GM19238 (cell line): ENCODE results near the gene ZBTB32.

Source experiments
- DNase-seq: peaks from one replicate; pipeline ENCODE4 v3.0.0; 2011; ENCODE audit warnings: low spot score; ENCODE audit not compliant: insufficient read length

ZBTB32 gene

DNA sequence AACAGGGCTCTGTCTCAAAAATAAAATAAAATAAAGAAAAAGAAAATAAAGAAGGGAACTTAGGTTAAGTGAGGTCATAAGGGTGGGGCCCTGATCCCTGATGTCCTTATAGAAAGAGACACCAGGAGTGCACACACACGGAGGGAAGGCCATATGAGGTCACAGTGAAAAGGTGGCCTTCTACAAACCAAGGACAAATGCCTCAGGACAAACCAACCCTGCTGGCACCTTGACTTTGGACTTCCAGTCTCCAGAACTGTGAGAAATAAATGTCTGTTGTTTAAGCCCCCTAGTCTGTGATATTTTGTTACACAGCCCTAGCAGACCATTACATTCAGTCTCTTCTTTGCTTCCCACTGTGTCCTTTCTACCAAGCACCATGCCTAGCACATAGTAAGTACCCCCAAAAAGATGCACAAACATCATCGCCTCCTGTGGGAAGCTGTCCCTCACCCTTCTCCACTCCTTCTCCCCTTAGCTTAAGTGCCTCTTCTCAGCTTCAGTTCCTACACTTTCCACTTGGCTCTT lies 8.4 kb upstream of the ZBTB32 start:
- DNase-seq = no peak

DNA sequence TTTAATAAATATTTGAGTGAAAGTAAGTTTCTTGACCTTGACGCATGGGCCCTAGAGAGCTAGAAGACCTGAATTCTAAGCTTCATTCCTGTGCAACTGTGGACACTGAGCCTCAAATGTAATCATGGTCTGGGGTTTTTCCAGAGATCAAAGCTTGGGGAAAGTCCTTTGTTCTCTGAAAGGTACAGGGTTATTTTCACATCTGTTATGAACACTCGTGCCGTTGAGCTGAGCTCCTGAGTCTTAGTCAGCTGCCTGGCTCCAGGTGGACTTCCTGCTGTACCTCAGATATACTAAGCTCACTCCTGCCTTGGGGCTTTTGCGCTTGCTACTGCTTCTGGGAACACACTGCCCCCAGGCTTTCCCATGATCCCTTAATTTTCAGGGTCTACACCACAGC lies 7.5 kb upstream of the ZBTB32 start:
- no peak for DNase-seq

DNA sequence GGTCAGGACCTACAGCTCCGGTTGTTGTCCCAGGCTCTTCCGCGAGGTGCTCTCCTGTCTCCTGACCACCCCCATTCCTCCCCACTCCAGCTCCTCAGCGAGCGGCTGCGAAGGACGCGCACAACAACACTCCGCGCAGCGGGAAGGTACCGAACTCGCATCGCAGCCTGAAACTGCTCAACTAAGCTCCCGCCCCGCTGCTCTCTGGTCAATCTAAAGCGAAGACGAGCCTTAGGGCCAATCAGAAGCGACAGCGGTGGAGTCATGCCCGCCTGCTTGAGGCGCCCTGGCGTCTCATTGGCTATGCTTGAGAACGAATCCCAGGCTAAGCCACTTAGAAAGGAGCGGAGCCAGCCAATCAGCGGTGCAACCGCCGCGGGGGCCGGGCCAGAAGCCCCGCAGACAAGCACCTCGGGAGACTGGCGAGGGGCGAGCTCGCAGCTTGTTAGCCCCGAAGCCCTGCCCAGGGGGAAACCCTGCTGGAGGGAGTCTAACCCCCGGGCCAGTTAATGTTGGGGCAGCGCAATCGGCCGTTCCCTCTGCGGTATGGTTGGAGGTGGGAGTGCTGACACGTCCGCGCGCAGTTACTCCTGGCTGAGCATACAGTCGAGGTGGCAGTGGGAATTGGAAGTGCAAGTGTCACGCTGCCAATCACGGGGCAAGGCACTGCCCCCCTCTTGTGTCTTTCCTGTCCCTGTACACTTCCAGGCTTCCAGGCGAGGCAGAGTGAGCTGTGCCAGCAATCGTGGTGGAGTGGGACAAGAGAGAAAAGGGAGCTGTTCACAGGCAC lies 1.9 kb upstream of the ZBTB32 start:
- peak; percentile 88 for DNase-seq

DNA sequence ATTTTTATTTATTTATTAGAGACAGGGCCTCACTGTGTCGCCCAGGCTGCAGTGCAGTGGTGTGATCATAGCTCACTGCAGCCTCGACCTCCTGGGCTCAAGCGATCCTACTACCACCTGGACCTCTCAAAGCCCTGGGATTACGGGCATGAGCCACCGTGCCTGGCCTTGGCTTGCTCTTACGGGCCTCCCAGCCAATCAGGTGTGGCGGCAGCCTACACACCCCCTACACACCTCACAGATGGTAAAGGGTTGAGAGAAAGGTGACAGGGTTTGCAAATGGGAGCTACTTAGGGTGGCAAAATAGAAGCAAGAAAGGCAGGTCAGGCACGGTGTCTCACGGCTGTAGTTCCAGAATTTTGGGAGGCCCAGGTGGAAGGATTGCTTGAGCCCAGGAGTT lies 1.0 kb upstream of the ZBTB32 start:
- DNase-seq = no peak

DNA sequence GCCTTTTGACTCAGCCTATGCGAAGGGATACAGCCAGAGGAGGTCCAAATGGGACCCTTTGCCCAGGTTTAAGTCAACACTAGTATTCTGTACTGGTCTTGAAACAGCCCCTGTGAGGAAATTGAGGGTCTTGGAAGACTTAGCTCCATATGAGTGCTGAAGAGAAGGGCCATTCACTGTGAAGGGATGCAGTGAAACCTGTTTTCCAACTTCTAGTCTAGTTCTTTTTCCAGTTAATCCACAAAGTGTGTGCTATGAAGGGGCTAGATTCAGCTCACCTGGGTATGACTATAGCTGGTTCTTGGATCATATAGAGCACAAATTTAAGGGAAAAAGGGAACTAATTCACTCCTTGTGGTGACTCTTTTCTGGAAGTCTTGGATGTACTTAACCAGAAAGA lies 4.0 kb downstream of the ZBTB32 start:
- no peak for DNase-seq

DNA sequence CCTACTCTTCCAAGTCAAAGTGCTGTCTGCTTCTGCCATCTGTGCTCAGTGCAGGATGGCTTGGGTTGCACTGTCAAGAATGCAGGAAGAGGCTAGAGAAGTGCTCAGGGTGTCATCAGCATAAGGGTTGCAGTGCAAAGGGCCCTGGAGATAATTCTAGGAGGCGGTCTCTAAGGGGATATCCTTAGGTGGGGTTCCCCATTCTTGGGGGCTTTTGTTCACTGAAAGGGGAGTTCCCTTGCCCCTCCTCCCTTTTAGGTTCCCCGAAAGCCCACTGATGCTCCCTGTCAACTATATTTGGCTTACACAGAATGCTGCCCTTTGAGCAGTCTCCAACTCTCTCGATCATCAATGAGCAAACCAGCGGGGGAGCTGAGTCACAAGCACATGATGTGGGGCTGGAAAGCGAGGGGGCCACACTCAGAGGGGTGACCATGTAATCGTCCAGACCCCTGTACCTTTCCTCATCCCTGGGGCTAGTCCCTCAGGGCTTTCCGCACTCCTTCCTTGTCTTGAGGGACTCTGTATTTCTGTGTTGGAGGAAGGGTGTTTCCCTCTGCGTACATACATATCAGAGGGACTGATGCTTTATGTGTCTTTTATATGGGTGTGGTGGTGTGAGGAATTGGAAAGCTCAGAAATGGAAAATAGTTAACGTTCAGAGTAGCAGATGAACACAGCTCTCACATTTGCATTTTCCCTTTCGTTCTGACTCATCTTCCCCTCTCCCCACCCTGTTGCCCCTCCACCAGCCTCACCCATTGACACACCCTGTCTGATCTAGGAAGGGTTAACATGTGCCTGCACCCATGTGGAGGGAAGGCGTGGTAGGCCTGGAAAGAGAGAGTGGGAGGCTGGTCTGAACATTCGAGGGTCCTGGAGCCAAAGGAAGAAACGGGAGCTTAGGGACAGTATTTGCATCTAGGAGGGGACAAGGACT lies 6.7 kb downstream of the ZBTB32 start:
- peak; percentile 60 for DNase-seq

DNA sequence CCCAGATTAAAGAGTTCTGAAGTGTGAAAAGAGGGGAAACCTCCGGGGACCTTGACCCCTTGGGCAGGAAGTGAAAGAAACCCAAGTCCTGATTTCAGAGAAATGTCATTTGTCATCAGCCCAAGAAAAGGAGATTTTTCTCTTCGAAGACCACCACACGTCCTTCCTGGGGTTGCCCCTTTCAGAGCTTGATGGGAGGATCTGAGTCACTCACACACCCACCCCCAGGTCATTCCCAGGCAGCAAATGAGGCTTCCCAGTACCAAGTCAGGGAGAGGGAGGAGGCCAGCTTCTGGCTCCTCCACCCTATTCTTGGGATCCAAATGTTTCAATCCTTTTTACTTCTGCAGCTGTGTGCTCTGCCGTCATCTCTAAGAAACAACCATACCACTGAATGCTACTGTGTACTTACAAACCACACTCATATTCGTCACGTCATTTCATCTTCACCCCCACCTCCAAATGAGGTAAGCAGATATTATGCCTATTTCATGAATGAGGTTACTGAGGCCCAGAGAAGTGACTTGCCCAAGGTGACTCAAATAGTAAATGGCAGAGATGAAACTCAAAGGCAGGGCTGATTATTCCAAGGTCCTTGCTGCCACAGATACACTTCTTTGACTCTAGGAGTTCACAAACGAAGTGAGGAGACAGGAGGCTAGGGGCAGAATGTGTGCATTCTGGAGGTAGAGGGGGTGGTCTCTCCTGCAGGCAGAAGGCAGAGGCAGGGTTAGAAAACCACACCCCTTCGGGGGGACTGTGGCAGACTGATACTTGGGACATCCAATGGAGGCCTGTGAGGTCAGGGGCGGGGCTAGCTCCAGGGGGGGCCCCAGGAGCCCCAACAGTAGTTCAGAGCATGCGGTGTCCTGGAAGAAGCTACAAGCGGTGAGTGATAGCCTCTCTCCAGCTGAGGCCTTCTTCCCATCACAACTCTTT lies 8.5 kb downstream of the ZBTB32 start:
- DNase-seq = peak; percentile 58

DNA sequence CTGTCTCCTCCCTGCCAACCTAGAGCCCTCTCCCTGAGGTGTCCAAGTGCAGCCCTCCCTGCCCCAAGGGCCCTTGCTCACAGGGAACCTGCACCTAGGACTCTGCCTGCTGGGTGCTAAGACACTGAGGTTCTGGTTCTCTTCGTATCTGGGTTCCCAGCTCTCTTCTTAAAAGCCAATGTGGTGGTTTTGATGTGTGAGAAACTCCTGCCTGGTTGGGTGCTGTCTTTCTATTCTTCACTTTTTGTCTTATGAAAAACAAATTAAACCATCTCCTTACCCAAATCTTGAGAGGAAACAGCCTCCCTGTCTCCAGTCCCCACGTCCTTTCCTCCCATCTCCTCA lies 9.1 kb downstream of the ZBTB32 start:
- DNase-seq = no peak

DNA sequence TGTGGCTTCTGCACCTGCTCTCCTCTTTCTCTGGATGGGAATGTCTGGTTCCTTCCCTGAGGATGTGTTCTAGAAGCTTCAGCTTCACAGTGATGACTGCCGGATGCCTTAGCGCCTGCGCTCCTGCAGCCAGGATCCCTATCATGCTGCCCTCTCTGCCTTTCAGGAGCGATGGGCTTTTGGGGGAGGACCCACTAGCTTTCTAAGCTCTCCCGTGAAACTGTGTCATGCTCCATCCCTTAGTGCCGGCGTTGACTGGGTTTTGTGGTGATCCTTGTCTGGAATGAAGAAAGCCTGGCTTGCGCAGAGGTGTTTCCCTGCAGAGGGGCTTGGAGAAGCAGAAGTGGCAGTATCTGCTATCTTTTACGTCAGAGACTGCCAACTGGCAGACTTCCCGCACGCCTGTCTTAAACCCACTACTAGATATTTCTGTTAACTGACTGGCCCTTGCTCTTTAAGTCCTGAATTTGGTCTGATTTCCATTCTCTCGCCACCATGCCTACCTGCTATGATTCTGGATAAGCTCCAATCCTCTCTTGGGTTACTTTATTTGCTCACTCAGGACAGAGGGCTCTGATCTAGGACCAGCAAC lies 9.6 kb downstream of the ZBTB32 start:
- no peak for DNase-seq

DNA sequence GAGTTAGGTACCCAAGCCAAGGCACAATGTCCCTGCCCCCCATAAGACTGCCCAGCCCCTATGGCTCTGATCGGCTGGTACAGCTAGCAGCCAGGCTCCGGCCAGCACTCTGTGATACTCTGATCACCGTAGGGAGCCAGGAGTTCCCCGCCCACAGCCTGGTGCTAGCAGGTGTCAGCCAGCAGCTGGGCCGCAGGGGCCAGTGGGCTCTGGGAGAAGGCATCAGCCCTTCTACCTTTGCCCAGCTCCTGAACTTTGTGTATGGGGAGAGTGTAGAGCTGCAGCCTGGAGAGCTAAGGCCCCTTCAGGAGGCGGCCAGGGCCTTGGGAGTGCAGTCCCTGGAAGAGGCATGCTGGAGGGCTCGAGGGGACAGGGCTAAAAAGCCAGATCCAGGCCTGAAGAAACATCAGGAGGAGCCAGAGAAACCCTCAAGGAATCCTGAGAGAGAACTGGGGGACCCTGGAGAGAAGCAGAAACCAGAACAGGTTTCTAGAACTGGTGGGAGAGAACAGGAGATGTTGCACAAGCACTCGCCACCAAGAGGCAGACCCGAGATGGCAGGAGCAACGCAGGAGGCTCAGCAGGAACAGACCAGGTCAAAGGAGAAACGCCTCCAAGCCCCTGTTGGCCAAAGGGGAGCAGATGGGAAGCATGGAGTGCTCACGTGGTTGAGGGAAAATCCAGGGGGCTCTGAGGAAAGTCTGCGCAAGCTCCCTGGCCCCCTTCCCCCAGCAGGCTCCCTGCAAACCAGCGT lies 10.4 kb downstream of the ZBTB32 start:
- no peak for DNase-seq

DNA sequence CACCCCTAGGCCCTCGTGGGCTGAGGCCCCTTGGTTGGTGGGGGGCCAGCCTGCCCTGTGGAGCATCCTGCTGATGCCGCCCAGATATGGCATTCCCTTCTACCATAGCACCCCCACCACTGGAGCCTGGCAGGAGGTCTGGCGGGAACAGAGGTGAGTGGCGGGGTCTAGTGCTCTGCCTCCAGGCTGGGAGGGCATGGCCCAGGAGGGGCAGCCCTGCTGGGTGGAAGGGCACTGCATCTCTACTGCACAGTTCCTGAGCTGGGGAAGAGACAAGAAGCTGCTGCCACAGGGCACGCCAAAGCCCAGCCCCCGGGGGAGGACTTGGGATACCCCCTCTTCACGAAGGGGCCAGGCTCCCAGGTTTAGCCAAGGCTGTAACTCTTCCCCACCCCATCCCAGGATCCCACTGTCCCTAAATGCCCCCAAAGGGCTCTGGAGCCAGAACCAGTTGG lies 11.0 kb downstream of the ZBTB32 start:
- DNase-seq = no peak

DNA sequence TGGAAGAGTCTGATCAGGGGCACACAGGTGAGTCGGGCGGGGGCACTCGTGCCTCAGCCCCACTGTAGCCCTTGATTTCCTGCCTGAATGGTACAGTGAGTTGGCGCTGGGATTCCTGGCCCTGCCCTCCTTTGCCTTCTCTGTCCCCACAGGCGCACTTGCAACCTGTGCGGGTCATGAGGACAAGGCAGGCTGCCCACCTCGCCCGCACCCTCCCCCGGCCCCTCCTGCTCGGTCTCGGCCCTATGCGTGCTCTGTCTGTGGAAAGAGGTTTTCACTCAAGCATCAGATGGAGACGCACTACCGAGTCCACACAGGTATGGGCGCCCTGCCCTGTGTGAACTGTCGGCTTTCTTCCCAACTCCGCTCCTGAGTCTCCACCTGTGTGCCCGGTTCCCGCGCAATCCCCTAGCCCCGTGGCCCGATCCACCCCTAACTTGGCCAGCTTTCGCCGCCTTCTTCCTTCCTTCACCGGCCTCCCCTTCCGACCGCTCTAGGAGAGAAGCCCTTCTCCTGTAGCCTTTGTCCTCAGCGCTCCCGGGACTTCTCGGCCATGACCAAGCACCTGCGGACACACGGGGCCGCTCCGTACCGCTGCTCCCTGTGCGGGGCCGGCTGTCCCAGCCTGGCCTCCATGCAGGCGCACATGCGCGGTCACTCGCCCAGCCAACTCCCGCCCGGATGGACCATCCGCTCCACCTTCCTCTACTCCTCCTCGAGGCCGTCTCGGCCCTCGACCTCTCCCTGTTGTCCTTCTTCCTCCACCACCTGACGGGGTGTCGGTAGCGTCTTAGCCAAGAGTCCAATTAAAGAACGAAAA lies 11.8 kb downstream of the ZBTB32 start:
- no peak for DNase-seq

DNA sequence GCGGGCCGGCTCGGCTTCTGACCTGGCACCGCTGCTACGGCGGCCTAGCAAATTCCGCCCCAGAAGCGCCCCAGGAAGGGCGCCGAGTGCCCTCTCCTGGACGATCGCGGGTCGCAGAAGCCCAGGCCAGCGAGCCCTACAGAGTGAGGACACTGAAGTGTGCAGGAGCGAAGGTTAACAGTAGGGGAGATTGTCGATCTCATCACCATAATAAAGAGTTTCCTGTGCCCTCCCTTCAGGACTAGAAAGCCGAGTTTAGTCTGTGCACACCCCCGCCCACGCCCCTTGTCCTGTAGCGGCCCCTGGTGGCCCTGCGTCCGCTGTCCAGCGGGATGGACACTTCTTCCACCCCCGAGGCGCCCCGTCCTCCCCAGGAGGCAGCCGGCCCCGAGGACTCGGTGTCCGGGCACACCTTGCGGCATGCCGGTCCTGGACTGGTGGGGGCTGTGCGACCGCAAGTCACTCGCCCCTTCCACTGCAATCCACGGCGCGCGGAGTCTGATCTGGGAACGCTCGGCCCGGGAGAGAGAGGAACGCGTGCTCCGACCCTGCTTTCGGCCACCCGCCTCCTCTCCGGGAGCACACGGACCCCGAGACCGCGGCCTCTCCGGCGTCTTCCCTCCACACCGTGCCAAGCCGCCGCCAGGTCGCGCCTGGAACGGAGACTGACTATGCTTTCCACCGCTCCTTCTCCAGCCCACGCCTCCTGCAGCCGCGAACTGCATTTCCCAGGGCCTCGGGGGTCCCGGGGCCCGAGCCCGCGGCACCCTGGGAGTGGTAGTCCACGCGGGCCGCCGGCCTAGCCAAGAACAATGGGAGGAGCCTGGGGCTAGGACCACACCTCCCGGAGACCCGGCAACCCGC lies 12.7 kb downstream of the ZBTB32 start:
- peak; percentile 74 for DNase-seq

DNA sequence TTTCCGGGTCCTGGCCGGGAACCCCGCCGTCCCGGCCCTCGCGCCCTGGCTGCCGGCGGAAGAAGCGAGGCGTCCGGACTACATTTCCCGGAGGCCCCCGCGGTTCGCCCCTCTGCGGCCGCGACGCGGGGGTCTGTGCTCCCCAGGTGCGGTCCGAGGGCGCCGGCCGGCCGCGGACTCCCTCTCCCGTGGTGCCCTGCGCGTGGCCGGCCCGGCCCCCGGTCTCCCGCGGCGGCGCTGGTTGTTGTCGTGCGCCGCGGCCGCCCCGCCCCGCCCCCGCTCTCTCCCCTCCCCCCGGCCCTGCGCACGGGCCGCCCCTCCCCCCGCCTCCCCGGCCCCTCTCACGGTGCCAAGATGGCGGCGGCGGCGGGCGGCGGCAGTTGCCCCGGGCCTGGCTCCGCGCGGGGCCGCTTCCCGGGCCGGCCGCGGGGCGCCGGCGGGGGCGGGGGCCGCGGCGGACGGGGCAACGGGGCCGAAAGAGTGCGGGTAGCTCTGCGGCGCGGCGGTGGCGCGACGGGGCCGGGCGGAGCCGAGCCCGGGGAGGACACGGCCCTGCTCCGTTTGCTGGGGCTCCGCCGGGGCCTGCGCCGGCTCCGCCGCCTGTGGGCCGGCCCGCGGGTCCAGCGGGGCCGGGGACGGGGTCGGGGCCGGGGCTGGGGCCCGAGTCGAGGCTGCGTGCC lies 13.4 kb downstream of the ZBTB32 start, which contains the start of gene KMT2B:
TSS of gene KMT2B (plus strand) at position 339 of the 680 bp plus-strand sequence. CDS start at position 355, 16 bp downstream.
- peak; percentile 99 for DNase-seq

DNA sequence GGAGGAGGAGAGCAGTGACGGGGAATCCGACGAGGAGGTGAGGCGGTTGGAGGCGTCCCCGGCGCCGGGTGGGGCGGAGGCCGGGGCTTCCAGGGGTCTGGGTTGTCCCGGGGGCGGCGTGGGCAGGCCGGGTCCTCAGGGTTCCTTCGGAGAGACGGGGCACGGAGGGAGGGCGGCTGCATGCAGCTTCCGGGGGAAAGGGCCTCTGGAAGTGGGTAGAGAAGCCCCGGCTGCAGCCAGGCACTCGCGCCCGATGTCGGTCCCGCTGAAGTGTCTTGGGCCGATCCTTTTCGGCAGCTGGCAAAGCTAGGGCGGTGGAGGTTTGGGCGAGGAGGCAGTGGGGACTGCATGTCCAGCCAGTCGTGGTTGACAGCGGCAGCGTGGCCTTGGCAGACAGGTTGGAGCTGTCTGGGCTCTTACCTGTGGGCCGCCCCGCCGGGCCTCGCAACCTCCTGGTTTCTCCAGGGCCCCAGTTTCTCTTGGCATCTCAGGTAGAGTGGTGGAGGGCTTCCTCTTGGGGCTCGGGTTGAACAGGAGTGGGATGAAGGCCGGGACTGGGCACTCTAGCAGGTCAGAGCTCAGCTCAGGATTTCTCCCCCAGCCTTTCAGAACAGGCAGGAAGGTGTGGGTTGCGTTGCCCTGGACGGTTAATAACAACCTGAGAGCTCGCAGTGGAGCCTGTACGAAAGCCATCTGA lies 14.1 kb downstream of the ZBTB32 start:
- DNase-seq = no peak

DNA sequence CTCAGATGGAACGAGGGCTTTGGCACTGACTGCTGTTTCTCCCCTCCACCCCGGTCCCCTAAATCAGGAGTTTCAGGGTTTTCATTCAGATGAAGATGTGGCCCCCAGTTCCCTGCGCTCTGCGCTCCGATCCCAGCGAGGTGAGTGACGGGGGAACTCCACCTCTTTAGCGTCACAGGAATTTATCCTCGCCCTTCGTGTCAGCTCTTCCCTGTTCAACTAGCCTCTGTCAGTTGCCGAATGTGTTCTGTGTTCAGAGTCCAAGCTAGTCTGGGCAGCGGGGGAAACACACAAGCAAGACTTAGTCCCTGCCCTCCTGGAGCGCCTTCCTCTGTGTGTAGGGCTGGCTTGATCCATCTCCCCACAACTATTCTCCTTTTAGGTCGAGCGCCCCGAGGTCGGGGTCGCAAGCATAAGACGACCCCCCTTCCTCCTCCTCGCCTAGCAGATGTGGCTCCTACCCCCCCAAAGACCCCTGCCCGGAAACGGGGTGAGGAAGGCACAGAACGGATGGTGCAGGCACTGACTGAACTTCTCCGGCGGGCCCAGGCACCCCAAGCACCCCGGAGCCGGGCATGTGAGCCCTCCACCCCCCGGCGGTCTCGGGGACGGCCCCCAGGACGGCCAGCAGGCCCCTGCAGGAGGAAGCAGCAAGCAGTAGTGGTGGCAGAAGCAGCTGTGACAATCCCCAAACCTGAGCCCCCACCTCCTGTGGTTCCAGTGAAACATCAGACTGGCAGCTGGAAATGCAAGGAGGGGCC lies 15.2 kb downstream of the ZBTB32 start:
- DNase-seq = no peak
